Loucy (cell line): ENCODE data around the gene NKX2-2.

Experiments
- H2AFZ ChIP-seq: fragments of 200-600 bp; sonication (generic); 2 replicates; pipeline ENCODE4 v1.6.0; 2016; ENCODE audit warnings: antibody characterized with exemption, mild to moderate bottlenecking, low read length, moderate library complexity
- H3F3A ChIP-seq: fragments of 200-600 bp; 2 replicates; pipeline ENCODE4 v1.6.0; 2016; ENCODE audit warnings: antibody characterized with exemption, low read depth, mild to moderate bottlenecking
- H3K27me3 ChIP-seq: fragments of 200-600 bp; sonication (generic); 2 replicates; pipeline ENCODE4 v1.6.1; 2014; ENCODE audit warnings: low read length, mild to moderate bottlenecking; ENCODE audit not compliant: insufficient read depth, poor library complexity, severe bottlenecking
- H3K36me3 ChIP-seq: fragments of 200-600 bp; sonication (generic); 2 replicates; pipeline ENCODE4 v1.6.1; 2016; ENCODE audit warnings: low read length; ENCODE audit not compliant: insufficient read depth
- H3K4me1 ChIP-seq: fragments of 200-600 bp; sonication (generic); 2 replicates; pipeline ENCODE4 v1.5.1; 2014; ENCODE audit warnings: low read length, mild to moderate bottlenecking; ENCODE audit not compliant: insufficient read depth, poor library complexity, severe bottlenecking
- H3K4me2 ChIP-seq: fragments of 200-600 bp; sonication (generic); 2 replicates; pipeline ENCODE4 v1.6.0; 2014; ENCODE audit warnings: antibody characterized with exemption, low read length, low read depth, mild to moderate bottlenecking; ENCODE audit not compliant: poor library complexity, severe bottlenecking
- H3K4me3 ChIP-seq: fragments of 200-600 bp; sonication (generic); 2 replicates; pipeline ENCODE4 v1.5.1; 2014; ENCODE audit warnings: low read length, mild to moderate bottlenecking, mixed read lengths; ENCODE audit not compliant: poor library complexity, severe bottlenecking
- H3K79me2 ChIP-seq: fragments of 200-600 bp; sonication (generic); 2 replicates; pipeline ENCODE4 v1.6.1; 2014; ENCODE audit warnings: low read length; ENCODE audit not compliant: insufficient read depth
- H3K9ac ChIP-seq: fragments of 200-600 bp; sonication (generic); 2 replicates; pipeline ENCODE4 v1.6.0; 2014; ENCODE audit warnings: mild to moderate bottlenecking, low read depth, low read length, moderate library complexity; ENCODE audit not compliant: poor library complexity, severe bottlenecking
- H3K9me2 ChIP-seq: fragments of 200-600 bp; sonication (generic); replicated peaks from 2 replicates; pipeline ENCODE4 v1.6.1; 2016; ENCODE audit warnings: low read depth, low read length, mixed read lengths
- H3K9me3 ChIP-seq: fragments of 200-600 bp; sonication (generic); 2 replicates; pipeline ENCODE4 v1.6.1; 2014; ENCODE audit warnings: mild to moderate bottlenecking, antibody characterized with exemption, low read length, low read depth; ENCODE audit not compliant: insufficient read depth
- H4K20me1 ChIP-seq: fragments of 200-600 bp; sonication (generic); 2 replicates; pipeline ENCODE4 v1.6.0; 2014; ENCODE audit warnings: antibody characterized with exemption, low read length, mild to moderate bottlenecking; ENCODE audit not compliant: insufficient read depth, poor library complexity, severe bottlenecking
- CTCF ChIP-seq: fragments of 200-600 bp; sonication (generic); conservative IDR thresholded peaks from 2 replicates; pipeline ENCODE4 v1.5.1; 2014; ENCODE audit warnings: mild to moderate bottlenecking, antibody characterized with exemption, low read length
- EZH2phosphoT487 ChIP-seq: fragments of 200-600 bp; IDR thresholded peaks from 2 replicates; pipeline ENCODE4 v1.6.1; 2018; ENCODE audit warnings: antibody characterized with exemption, mild to moderate bottlenecking, moderate library complexity, borderline replicate concordance

Gene NKX2-2

DNA sequence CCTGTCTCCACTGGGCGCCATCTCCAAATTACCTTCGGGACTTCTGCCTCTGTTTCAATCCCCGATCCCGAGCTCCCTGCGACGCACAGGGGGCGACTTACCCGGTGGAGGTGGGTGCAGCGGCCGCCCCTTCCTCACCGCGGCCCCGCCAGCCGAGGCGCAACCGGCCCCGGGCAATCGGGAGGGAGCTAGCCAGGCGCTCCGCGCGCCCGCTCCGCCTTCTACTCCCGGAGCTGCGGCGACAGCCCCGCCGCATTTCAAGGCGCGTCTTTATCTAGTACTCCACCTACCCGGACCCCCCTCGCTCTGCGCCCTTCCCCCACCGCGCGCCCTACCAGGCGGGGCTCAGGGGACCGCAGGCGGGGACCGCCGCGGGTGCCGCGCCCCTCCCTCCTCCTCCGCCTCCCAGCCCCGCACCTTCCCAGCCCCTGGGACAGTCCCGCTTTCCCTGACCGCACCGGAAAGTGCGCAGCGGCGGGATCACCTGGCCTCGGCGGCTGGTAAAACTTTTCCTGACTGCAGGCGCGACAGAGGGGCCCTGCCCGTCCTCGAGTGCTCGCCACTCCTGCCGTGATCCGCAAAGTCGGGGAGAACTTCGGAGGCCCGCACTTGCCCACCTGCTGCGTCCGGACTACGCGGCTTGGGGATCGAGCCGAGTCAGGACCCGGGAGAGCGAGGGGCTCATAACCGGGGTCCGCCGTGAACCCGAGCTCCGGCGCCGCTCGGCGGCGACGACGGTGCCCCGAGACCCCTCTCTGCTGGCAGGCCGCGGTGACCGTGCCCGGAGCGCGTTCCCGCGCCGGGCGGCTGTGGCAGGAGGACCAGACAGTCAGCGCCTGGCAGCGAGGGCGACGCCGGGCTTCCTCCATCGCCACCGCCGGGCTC lies 8.0 kb upstream of the NKX2-2 start:
- no peaks in the 10 kb centered on the region for H4K20me1 ChIP-seq
- no peaks in the 10 kb centered on the region for H3K36me3 ChIP-seq
- H3K79me2 ChIP-seq: no peaks in the 10 kb centered on the region
- no peak overlapping the region for H2AFZ ChIP-seq
- H3K9ac ChIP-seq: no peak overlapping the region
- TF ChIP-seq EZH2phosphoT487: no peak
- TF ChIP-seq CTCF: no peak
- peaks cover 8% of the 10 kb centered on the region for H3K4me1 ChIP-seq
- no peak overlapping the region for H3K4me2 ChIP-seq
- H3K9me2 ChIP-seq: no peaks in the 10 kb centered on the region
- no peaks in the 10 kb centered on the region for H3K9me3 ChIP-seq
- H3K4me3 ChIP-seq: no peak overlapping the region
- no peaks in the 10 kb centered on the region for H3K27me3 ChIP-seq
- H3F3A ChIP-seq: no peaks in the 10 kb centered on the region

GRCh38 chr20:21520702-21521595 lies 7.1 kb upstream of the NKX2-2 start:
- Histone ChIP-seq H3K9me2 (no peaks in the 10 kb centered on the region), H3K9me3 (no peaks in the 10 kb centered on the region), H3K4me1 (peaks cover 8% of the 10 kb centered on the region), H3K9ac (no peak overlapping the region), H3K4me3 (no peak overlapping the region), H3K27me3 (no peaks in the 10 kb centered on the region), H3F3A (no peaks in the 10 kb centered on the region), H2AFZ (no peak overlapping the region), H3K4me2 (no peak overlapping the region), H4K20me1 (no peaks in the 10 kb centered on the region), H3K79me2 (no peaks in the 10 kb centered on the region), H3K36me3 (no peaks in the 10 kb centered on the region)
- TF ChIP-seq EZH2phosphoT487 (no peak), CTCF (no peak)

DNA sequence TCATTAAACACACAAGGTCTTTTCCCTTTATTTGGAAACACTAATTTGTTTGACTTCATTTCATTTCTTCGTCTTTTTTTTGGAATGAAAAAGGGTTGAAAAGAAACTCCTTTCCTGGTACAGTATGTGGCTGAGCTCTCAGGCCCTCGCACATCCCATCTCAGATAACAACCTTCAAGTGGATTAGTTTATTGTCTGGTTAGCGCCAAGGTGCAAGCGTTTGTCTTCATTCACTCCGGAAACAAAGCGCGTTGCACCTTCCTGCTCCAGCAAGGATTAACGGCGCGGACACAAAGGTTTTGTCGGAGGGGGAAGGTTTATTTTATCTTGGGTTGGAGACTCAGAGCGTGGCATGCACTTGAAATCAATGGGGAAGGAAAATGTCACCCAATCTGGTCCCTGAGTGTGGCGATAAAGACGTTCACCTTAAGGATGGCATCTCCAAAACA lies 5.3 kb upstream of the NKX2-2 start:
- Histone ChIP-seq H3K27me3 (no peaks in the 10 kb centered on the region), H3K4me2 (no peak overlapping the region), H4K20me1 (no peaks in the 10 kb centered on the region), H3K36me3 (no peaks in the 10 kb centered on the region), H3K4me1 (no peaks in the 10 kb centered on the region), H3K79me2 (no peaks in the 10 kb centered on the region), H3K9ac (no peak overlapping the region), H3K9me3 (no peaks in the 10 kb centered on the region), H3K4me3 (no peak overlapping the region), H2AFZ (no peak overlapping the region), H3K9me2 (no peaks in the 10 kb centered on the region), H3F3A (no peaks in the 10 kb centered on the region)
- no peak for TF ChIP-seq EZH2phosphoT487
- no peak for TF ChIP-seq CTCF
